ENCODE data around the gene NR2E3. TPM values are rescaled to one million over a fixed set of nuclear protein-coding genes. Genes with fewer than 3 reads are reported as not detected.
"Not testable (repeated sequence)": the region's sequence is repeated elsewhere in the genome, so short reads cannot be mapped to it uniquely, and the experiment has no call there.

NR2E3 gene
- total RNA-seq, 1 donor from 2014 or later: not detected

DNA sequence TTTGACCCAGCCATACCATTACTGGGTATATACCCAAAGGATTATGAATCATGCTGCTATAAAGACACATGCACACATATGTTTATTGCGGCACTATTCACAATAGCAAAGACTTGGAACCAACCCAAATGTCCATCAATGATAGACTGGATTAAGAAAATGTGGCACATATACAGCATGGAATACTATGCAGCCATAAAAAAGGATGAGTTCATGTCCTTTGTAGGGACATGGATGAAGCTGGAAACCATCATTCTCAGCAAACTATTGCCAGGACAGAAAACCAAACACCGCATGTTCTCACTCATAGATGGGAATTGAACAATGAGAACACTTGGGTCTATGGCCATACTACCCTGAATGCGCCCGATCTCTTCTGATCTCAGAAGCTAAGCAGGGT lies 47.9 kb downstream of the NR2E3 start:
- DNase-seq (ENCODE audit: missing footprints); intact Hi-C loops (cut with DNase I); ATAC-seq: not testable (repeated sequence)

Measured in Right ventricle myocardium inferior (tissue), 1 donor.